ENCODE results near the gene KCNQ1OT1. TPM values are rescaled to one million over a fixed set of nuclear protein-coding genes. Genes with fewer than 3 reads are reported as not detected.
"Not testable (repeated sequence)": the region's sequence is repeated elsewhere in the genome, so short reads cannot be mapped to it uniquely, and the experiment has no call there.

The KCNQ1OT1 gene
- total RNA-seq, 1 experiment from 2014 or later, result 0.18 TPM

GRCh38 chr11:2655016-2655719 is 44.6 kb downstream of the KCNQ1OT1 start:
- DNase-seq (ENCODE audit: low read depth), result no peak

- no peak for DNase-seq (ENCODE audit: low read depth)
Measured at GRCh38 chr11:2653930-2654739, 45.7 kb downstream of the KCNQ1OT1 start.

GRCh38 chr11:2653198-2653551 is 46.6 kb downstream of the KCNQ1OT1 start:
- DNase-seq (ENCODE audit: low read depth), result no peak

- no peak for DNase-seq (ENCODE audit: low read depth)
Measured at GRCh38 chr11:2652333-2653197, 47.2 kb downstream of the KCNQ1OT1 start.

- DNase-seq (ENCODE audit: low read depth), result no peak
Measured at GRCh38 chr11:2651826-2652271, 47.9 kb downstream of the KCNQ1OT1 start.

GRCh38 chr11:2651054-2651617 is 48.7 kb downstream of the KCNQ1OT1 start:
- DNase-seq (ENCODE audit: low read depth), result no peak

GRCh38 chr11:2650343-2650867 is 49.4 kb downstream of the KCNQ1OT1 start:
- DNase-seq (ENCODE audit: low read depth), result no peak

- DNase-seq (ENCODE audit: low read depth), result no peak
Measured at GRCh38 chr11:2649848-2650247, 49.9 kb downstream of the KCNQ1OT1 start.

- DNase-seq (ENCODE audit: low read depth), result no peak
Measured at GRCh38 chr11:2649400-2649799, 50.4 kb downstream of the KCNQ1OT1 start.

- no peak for DNase-seq (ENCODE audit: low read depth)
Measured at GRCh38 chr11:2647953-2648352, 51.8 kb downstream of the KCNQ1OT1 start.

GRCh38 chr11:2647167-2647566 is 52.6 kb downstream of the KCNQ1OT1 start:
- no peak for DNase-seq (ENCODE audit: low read depth)

GRCh38 chr11:2645779-2646118 is 54.0 kb downstream of the KCNQ1OT1 start:
- DNase-seq (ENCODE audit: low read depth), result no peak

- no peak for DNase-seq (ENCODE audit: low read depth)
Measured at GRCh38 chr11:2644844-2645778, 54.7 kb downstream of the KCNQ1OT1 start.

GRCh38 chr11:2643746-2644145 is 56.0 kb downstream of the KCNQ1OT1 start:
- no peak for DNase-seq (ENCODE audit: low read depth)

- no peak for DNase-seq (ENCODE audit: low read depth)
Measured at GRCh38 chr11:2641623-2642022, 58.2 kb downstream of the KCNQ1OT1 start.

- not testable (repeated sequence) for DNase-seq (ENCODE audit: low read depth)
Measured at GRCh38 chr11:2639763-2640162, 60.0 kb downstream of the KCNQ1OT1 start.

GRCh38 chr11:2631161-2631560 is 68.6 kb downstream of the KCNQ1OT1 start:
- no peak for DNase-seq (ENCODE audit: low read depth)

GRCh38 chr11:2630679-2631078 is 69.1 kb downstream of the KCNQ1OT1 start:
- DNase-seq (ENCODE audit: low read depth), result no peak

GRCh38 chr11:2625183-2625582 is 74.6 kb downstream of the KCNQ1OT1 start:
- no peak for DNase-seq (ENCODE audit: low read depth)

GRCh38 chr11:2621894-2622293 is 77.9 kb downstream of the KCNQ1OT1 start:
- no peak for DNase-seq (ENCODE audit: low read depth)
